GM12878 (cell line): ENCODE measurements around the gene TNFAIP3. TPM values are rescaled to one million over a fixed set of nuclear protein-coding genes. Genes with fewer than 3 reads are reported as not detected.

Source experiments
- BCL11A ChIP-seq: IDR thresholded peaks from 2 replicates; pipeline ENCODE4 v1.6.1; 2011; ENCODE audit warnings: low read depth, low read length
- DPF2 ChIP-seq: fragments of 450-650 bp; IDR thresholded peaks from 2 replicates; pipeline ENCODE4 v1.6.1; 2017; ENCODE audit warnings: mild to moderate bottlenecking
- EP300 ChIP-seq, 2 experiments: fragments of 150-350 bp in 1 of 2; IDR thresholded peaks; 2 replicates each; pipeline ENCODE4 v1.6.1; 2011 to 2012; ENCODE audit warnings: low read depth in 2 of 2, low read length in 2 of 2, borderline replicate concordance in 1 of 2, improper control_type of control experiment in 1 of 2, inconsistent platforms in 1 of 2; ENCODE audit not compliant: control insufficient read depth in 1 of 2
- GABPA ChIP-seq: IDR thresholded peaks from 2 replicates; pipeline ENCODE4 v1.6.1; 2014; ENCODE audit warnings: antibody characterized with exemption, low read depth, mild to moderate bottlenecking, inconsistent platforms
- HDAC6 ChIP-seq: fragments of 200-600 bp; sonication (generic); IDR thresholded peaks from one replicate; pipeline ENCODE4 v1.8.0; 2017; ENCODE audit warnings: antibody characterized with exemption; ENCODE audit not compliant: unreplicated experiment
- IKZF1 ChIP-seq: fragments of 450-650 bp; conservative IDR thresholded peaks from 2 replicates; pipeline ENCODE4 v1.6.1; 2017; ENCODE audit warnings: antibody characterized with exemption, mild to moderate bottlenecking
- IKZF2 ChIP-seq, 2 experiments: fragments of 450-650 bp; IDR thresholded peaks; 2 replicates each; pipeline ENCODE4 v1.6.1; 2017; ENCODE audit warnings: mild to moderate bottlenecking in 2 of 2, moderate library complexity in 2 of 2
- MEF2B ChIP-seq: fragments of 450-650 bp; IDR thresholded peaks from 2 replicates; pipeline ENCODE4 v1.6.1; 2018; ENCODE audit warnings: mild to moderate bottlenecking, moderate library complexity; ENCODE audit not compliant: partially characterized antibody, poor library complexity, severe bottlenecking
- MTA2 ChIP-seq: fragments of 450-650 bp; IDR thresholded peaks from 2 replicates; pipeline ENCODE4 v1.6.1; 2016; ENCODE audit warnings: low read depth, mild to moderate bottlenecking, moderate library complexity
- NFIC ChIP-seq: IDR thresholded peaks from 2 replicates; pipeline ENCODE4 v1.6.1; 2012; ENCODE audit warnings: low read depth, mild to moderate bottlenecking, inconsistent platforms, low read length, moderate library complexity
- NFYB ChIP-seq: IDR thresholded peaks from 2 replicates; pipeline ENCODE4 v1.6.1; 2011; ENCODE audit warnings: low read depth, mild to moderate bottlenecking, low read length, improper control_type of control experiment, moderate library complexity; ENCODE audit not compliant: insufficient read depth
- POLR2AphosphoS5 ChIP-seq: IDR thresholded peaks from 2 replicates; pipeline ENCODE4 v1.6.1; 2011; ENCODE audit warnings: mild to moderate bottlenecking, low read length, inconsistent platforms
- POU2F2 ChIP-seq: IDR thresholded peaks from 3 replicates; pipeline ENCODE4 v1.6.1; 2011; ENCODE audit warnings: low read depth, mild to moderate bottlenecking, low read length, borderline replicate concordance
- REST ChIP-seq: IDR thresholded peaks from 2 replicates; pipeline ENCODE4 v1.6.1; 2012; ENCODE audit warnings: mild to moderate bottlenecking, low read depth, low read length
- SMAD1 ChIP-seq: fragments of 450-650 bp; IDR thresholded peaks from 2 replicates; pipeline ENCODE4 v1.6.1; 2018; ENCODE audit warnings: mild to moderate bottlenecking, low read depth; ENCODE audit not compliant: partially characterized antibody
- SMC3 ChIP-seq: IDR thresholded peaks from 2 replicates; pipeline ENCODE4 v1.6.1; 2011; ENCODE audit warnings: low read length, improper control_type of control experiment, borderline replicate concordance
- SPI1 ChIP-seq: IDR thresholded peaks from 2 replicates; pipeline ENCODE4 v1.6.1; 2011; ENCODE audit warnings: low read depth, mild to moderate bottlenecking, low read length, moderate library complexity, borderline replicate concordance; ENCODE audit not compliant: insufficient read depth
- STAT3 ChIP-seq: IDR thresholded peaks from 2 replicates; pipeline ENCODE4 v1.6.1; 2011; ENCODE audit warnings: low read depth, low read length, improper control_type of control experiment
- SUPT20H ChIP-seq: IDR thresholded peaks from 2 replicates; pipeline ENCODE4 v1.6.1; 2011; ENCODE audit warnings: low read depth, mild to moderate bottlenecking, low read length, moderate library complexity, borderline replicate concordance; ENCODE audit not compliant: control insufficient read depth
- SUZ12 ChIP-seq: fragments of 200-600 bp; sonication (generic); IDR thresholded peaks from one replicate; pipeline ENCODE4 v1.6.1; 2018; ENCODE audit warnings: antibody characterized with exemption, mild to moderate bottlenecking; ENCODE audit not compliant: unreplicated experiment
- TCF12 ChIP-seq: IDR thresholded peaks from 2 replicates; pipeline ENCODE4 v1.6.1; 2011; ENCODE audit warnings: low read depth, mild to moderate bottlenecking, low read length
- ZBED1 ChIP-seq: IDR thresholded peaks from 2 replicates; pipeline ENCODE4 v1.6.1; 2016; ENCODE audit warnings: borderline replicate concordance
- ZBTB4 ChIP-seq: fragments of 450-650 bp; formaldehyde crosslinking; IDR thresholded peaks from 2 replicates; pipeline ENCODE4 v1.4.0; 2022; ENCODE audit warnings: mild to moderate bottlenecking, moderate library complexity
- polyA plus RNA-seq, 11 experiments: library from polyadenylated mRNA; depleted of rRNA in 4 of 11; unstranded in 6 of 11; stranded (reverse) in 5 of 11; fragments of >200 nt; fragmentation: Nextera tagmentation in 4 of 11; fragmentation: Illumina TruSeq in 1 of 11; extraction: Ambion mirVana in 4 of 11; extraction: Trizol in 1 of 11; gene quantifications; 1 replicate in 1 of 11; 2 replicates in 10 of 11; pipeline versions ENCODE4 v1.2.1 to v1.2.3, GENCODE V29; 2011 to 2016; ENCODE audit warnings: inconsistent platforms in 2 of 11, missing spikeins in 2 of 11, low read depth in 1 of 11
- total RNA-seq, 4 experiments: library from RNA; depleted of rRNA in 3 of 4; stranded (reverse); fragments of >200 nt in 3 of 4; fragmentation: Illumina TruSeq in 1 of 4; extraction: Trizol in 1 of 4; gene quantifications; 2 replicates each; pipeline versions ENCODE4 v1.2.1 to v1.2.3, GENCODE V29; 2013 to 2021

The TNFAIP3 gene
- total and polyA plus RNA-seq, 10 of the 15 experiments (the other 5 are each of a cell fraction or from before 2014, with no cell fraction given) = 18.0 to 350 (median 127) TPM

GRCh38 chr6:137914530-137915193 is 47.6 kb downstream of the TNFAIP3 start (continued):
- TF ChIP-seq REST (no peak), HDAC6 (no peak), EP300 (IDR thresholded peaks at IDR 0.05; ENCODE audit: borderline replicate concordance in 1 of 2, control insufficient read depth in 1 of 2, low read depth in 2 of 2, low read length in 2 of 2) (no peak), IKZF2 (IDR thresholded peaks at IDR 0.05) (peak; percentile 41 to 50; a peak in 3 of 4 replicates), NFIC (peak; percentile 36; the same call in 1 of the 2 replicates), MTA2 (peak; percentile 38; the same call in 1 of the 2 replicates), POLR2AphosphoS5 (no peak), MEF2B (no peak), GABPA (no peak), SPI1 (peak; percentile 17; the same call in 1 of the 2 replicates), SMC3 (no peak), POU2F2 (no peak), IKZF1 (0 out of 2 replicates have a peak, but pooled peaks have one; percentile 14), SMAD1 (no peak), ZBTB4 (no peak), DPF2 (0 out of 2 replicates have a peak, but pooled peaks have one; percentile 43), STAT3 (no peak), NFYB (no peak), SUPT20H (no peak), BCL11A (no peak), ZBED1 (no peak), TCF12 (no peak), SUZ12 (no peak)
